ENCODE results near the gene WASF3. TPM values are rescaled to one million over a fixed set of nuclear protein-coding genes. Genes with fewer than 3 reads are reported as not detected.
"Not testable (repeated sequence)": the region's sequence is repeated elsewhere in the genome, so short reads cannot be mapped to it uniquely, and the experiment has no call there.

WASF3 gene
- total RNA-seq, 1 experiment from 2014 or later, result not detected

GRCh38 chr13:26614721-26615120, 57.2 kb downstream of the WASF3 start:
- in situ Hi-C loops (cut with HindIII; ENCODE audit: low pct_unique_long_range_greater_than_20kb, low sequenced_read_pairs), result no loop called here

GRCh38 chr13:26616126-26616525, 58.6 kb downstream of the WASF3 start:
- in situ Hi-C loops (cut with HindIII; ENCODE audit: low pct_unique_long_range_greater_than_20kb, low sequenced_read_pairs), result no loop called here
- no peak for DNase-seq (ENCODE audit: low read depth)

More at GRCh38 chr13:26614721-26615120, 57.2 kb downstream of the WASF3 start:
- DNase-seq (ENCODE audit: low read depth), result no peak

- in situ Hi-C loops (cut with HindIII; ENCODE audit: low pct_unique_long_range_greater_than_20kb, low sequenced_read_pairs), result no loop called here
- no peak for DNase-seq (ENCODE audit: low read depth)
These were observed 61.2 kb downstream of the WASF3 start for GRCh38 chr13:26618726-26619125.

GRCh38 chr13:26619358-26619757, 61.9 kb downstream of the WASF3 start:
- in situ Hi-C loops (cut with HindIII; ENCODE audit: low pct_unique_long_range_greater_than_20kb, low sequenced_read_pairs), result no loop called here
- no peak for DNase-seq (ENCODE audit: low read depth)

- DNase-seq (ENCODE audit: low read depth), result no peak
- in situ Hi-C loops (cut with HindIII; ENCODE audit: low pct_unique_long_range_greater_than_20kb, low sequenced_read_pairs), result no loop called here
These were observed 64.4 kb downstream of the WASF3 start for GRCh38 chr13:26621731-26622401.

GRCh38 chr13:26623125-26623524, 65.6 kb downstream of the WASF3 start:
- no peak for DNase-seq (ENCODE audit: low read depth)
- in situ Hi-C loops (cut with HindIII; ENCODE audit: low pct_unique_long_range_greater_than_20kb, low sequenced_read_pairs), result no loop called here

GRCh38 chr13:26624572-26624971, 67.1 kb downstream of the WASF3 start:
- no peak for DNase-seq (ENCODE audit: low read depth)
- in situ Hi-C loops (cut with HindIII; ENCODE audit: low pct_unique_long_range_greater_than_20kb, low sequenced_read_pairs), result no loop called here

GRCh38 chr13:26626271-26626670, 68.8 kb downstream of the WASF3 start:
- in situ Hi-C loops (cut with HindIII; ENCODE audit: low pct_unique_long_range_greater_than_20kb, low sequenced_read_pairs), result no loop called here
- no peak for DNase-seq (ENCODE audit: low read depth)

- no peak for DNase-seq (ENCODE audit: low read depth)
- in situ Hi-C loops (cut with HindIII; ENCODE audit: low pct_unique_long_range_greater_than_20kb, low sequenced_read_pairs), result no loop called here
These were observed 71.2 kb downstream of the WASF3 start for GRCh38 chr13:26628706-26629105.

GRCh38 chr13:26629260-26629825, 71.9 kb downstream of the WASF3 start:
- DNase-seq (ENCODE audit: low read depth), result no peak
- in situ Hi-C loops (cut with HindIII; ENCODE audit: low pct_unique_long_range_greater_than_20kb, low sequenced_read_pairs), result no loop called here

- DNase-seq (ENCODE audit: low read depth); in situ Hi-C loops (cut with HindIII; ENCODE audit: low pct_unique_long_range_greater_than_20kb, low sequenced_read_pairs): not testable (repeated sequence)
These were observed 78.2 kb downstream of the WASF3 start for GRCh38 chr13:26635634-26636033.

- in situ Hi-C loops (cut with HindIII; ENCODE audit: low pct_unique_long_range_greater_than_20kb, low sequenced_read_pairs); DNase-seq (ENCODE audit: low read depth): not testable (repeated sequence)
These were observed 78.6 kb downstream of the WASF3 start for GRCh38 chr13:26636073-26636472.

- in situ Hi-C loops (cut with HindIII; ENCODE audit: low pct_unique_long_range_greater_than_20kb, low sequenced_read_pairs), result no loop called here
- DNase-seq (ENCODE audit: low read depth), result no peak
These were observed 89.1 kb downstream of the WASF3 start for GRCh38 chr13:26646603-26647002.

- DNase-seq (ENCODE audit: low read depth), result no peak
- in situ Hi-C loops (cut with HindIII; ENCODE audit: low pct_unique_long_range_greater_than_20kb, low sequenced_read_pairs), result no loop called here
These were observed 93.8 kb downstream of the WASF3 start for GRCh38 chr13:26651234-26651633.

GRCh38 chr13:26653310-26653709, 95.8 kb downstream of the WASF3 start:
- no peak for DNase-seq (ENCODE audit: low read depth)
- in situ Hi-C loops (cut with HindIII; ENCODE audit: low pct_unique_long_range_greater_than_20kb, low sequenced_read_pairs), result no loop called here

GRCh38 chr13:26653842-26654241, 96.4 kb downstream of the WASF3 start:
- no peak for DNase-seq (ENCODE audit: low read depth)
- in situ Hi-C loops (cut with HindIII; ENCODE audit: low pct_unique_long_range_greater_than_20kb, low sequenced_read_pairs), result no loop called here

- in situ Hi-C loops (cut with HindIII; ENCODE audit: low pct_unique_long_range_greater_than_20kb, low sequenced_read_pairs), result no loop called here
- DNase-seq (ENCODE audit: low read depth), result no peak
These were observed 99.4 kb downstream of the WASF3 start for GRCh38 chr13:26656919-26657318.

- DNase-seq (ENCODE audit: low read depth), result no peak
- in situ Hi-C loops (cut with HindIII; ENCODE audit: low pct_unique_long_range_greater_than_20kb, low sequenced_read_pairs), result no loop called here
These were observed 101.2 kb downstream of the WASF3 start for GRCh38 chr13:26658448-26659385.

GRCh38 chr13:26660185-26660584, 102.7 kb downstream of the WASF3 start:
- DNase-seq (ENCODE audit: low read depth), result no peak
- in situ Hi-C loops (cut with HindIII; ENCODE audit: low pct_unique_long_range_greater_than_20kb, low sequenced_read_pairs), result no loop called here
